Tibial artery (tissue), 4 donors: ENCODE results near the gene LRRC72.

Experiments
- DNase-seq, 2 donors: peaks; one replicate each; pipeline ENCODE4 v3.0.0-alpha.2; 2019
- H3K27ac ChIP-seq, 2 donors: fragments of 200-600 bp; sonication (generic) in 1 of 2; 1 replicate in 1 of 2; 2 replicates in 1 of 2; pipeline ENCODE4 v1.5.1; 2018 to 2019; ENCODE audit warnings: mild to moderate bottlenecking in 1 of 2
- H3K27me3 ChIP-seq, 2 donors: fragments of 200-600 bp; sonication (generic) in 1 of 2; one replicate each; pipeline versions ENCODE4 v1.5.1 to v1.6.0; 2016 to 2019
- H3K36me3 ChIP-seq, 3 donors: fragments of 200-600 bp; sonication (generic) in 2 of 3; one replicate each; pipeline ENCODE4 v1.5.1; 2016 to 2019; ENCODE audit warnings: mild to moderate bottlenecking in 2 of 3
- H3K4me1 ChIP-seq, 4 donors: fragments of 200-600 bp; sonication (generic) in 2 of 4; 1 replicate in 3 of 4; 2 replicates in 1 of 4; pipeline ENCODE4 v1.5.1; 2016 to 2019
- H3K4me3 ChIP-seq, 2 donors: fragments of 200-600 bp; sonication (generic) in 1 of 2; 1 replicate in 1 of 2; 2 replicates in 1 of 2; pipeline ENCODE4 v1.5.1; 2018 to 2019; ENCODE audit warnings: mild to moderate bottlenecking in 2 of 2
- H3K9me3 ChIP-seq, 3 donors: fragments of 200-600 bp; sonication (generic) in 1 of 3; one replicate each; pipeline ENCODE4 v1.5.1; 2016 to 2019
- intact Hi-C: fragments of 100-400 bp; cut with DNase I; formaldehyde crosslinking; loops from one replicate; pipeline ENCODE4 v1.15.0; 2023; ENCODE audit warnings: low total_unique reads
- TF ChIP-seq, protein P1 (sequence below), 2 experiments: fragments of 200-600 bp in 1 of 2; fragments of 450-650 bp in 1 of 2; IDR thresholded peaks; one replicate each; pipeline ENCODE4 v1.5.1; 2017 to 2019; ENCODE audit warnings: antibody characterized with exemption in 2 of 2, mild to moderate bottlenecking in 1 of 2, moderate library complexity in 1 of 2

The LRRC72 gene

DNA sequence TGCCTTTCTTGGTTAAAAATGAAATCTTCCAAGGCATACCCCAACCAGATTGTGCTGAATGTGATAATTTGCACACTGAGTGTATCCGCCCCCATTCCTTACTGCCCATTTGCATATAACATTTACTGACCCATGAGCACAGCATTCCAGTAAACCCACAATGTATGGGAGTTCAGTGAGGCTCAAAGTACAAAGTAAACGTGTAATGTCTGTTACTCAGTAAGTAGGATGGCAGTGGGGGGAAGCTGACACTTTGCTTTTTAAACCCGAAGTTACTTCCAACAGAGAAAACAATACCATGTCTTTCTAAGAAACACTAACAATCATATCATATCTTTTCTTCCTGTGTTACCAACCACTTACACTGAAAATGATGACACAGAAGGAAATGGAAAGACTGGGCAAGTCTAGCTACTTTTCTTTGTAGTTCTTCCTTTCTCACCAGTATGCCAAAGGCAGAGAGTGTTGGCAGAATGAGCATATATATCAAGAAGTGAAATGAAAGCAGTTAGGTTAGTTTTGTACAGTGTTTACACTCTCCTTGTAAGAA lies 34.0 kb upstream of the LRRC72 start:
- no peaks in the 10 kb centered on the region for H3K9me3 ChIP-seq
- H3K4me1 ChIP-seq = no peaks in the 10 kb centered on the region
- DNase-seq = no peak
- H3K27ac ChIP-seq = no peak overlapping the region
- H3K36me3 ChIP-seq = no peaks in the 10 kb centered on the region
- TF ChIP-seq, protein P1, sequence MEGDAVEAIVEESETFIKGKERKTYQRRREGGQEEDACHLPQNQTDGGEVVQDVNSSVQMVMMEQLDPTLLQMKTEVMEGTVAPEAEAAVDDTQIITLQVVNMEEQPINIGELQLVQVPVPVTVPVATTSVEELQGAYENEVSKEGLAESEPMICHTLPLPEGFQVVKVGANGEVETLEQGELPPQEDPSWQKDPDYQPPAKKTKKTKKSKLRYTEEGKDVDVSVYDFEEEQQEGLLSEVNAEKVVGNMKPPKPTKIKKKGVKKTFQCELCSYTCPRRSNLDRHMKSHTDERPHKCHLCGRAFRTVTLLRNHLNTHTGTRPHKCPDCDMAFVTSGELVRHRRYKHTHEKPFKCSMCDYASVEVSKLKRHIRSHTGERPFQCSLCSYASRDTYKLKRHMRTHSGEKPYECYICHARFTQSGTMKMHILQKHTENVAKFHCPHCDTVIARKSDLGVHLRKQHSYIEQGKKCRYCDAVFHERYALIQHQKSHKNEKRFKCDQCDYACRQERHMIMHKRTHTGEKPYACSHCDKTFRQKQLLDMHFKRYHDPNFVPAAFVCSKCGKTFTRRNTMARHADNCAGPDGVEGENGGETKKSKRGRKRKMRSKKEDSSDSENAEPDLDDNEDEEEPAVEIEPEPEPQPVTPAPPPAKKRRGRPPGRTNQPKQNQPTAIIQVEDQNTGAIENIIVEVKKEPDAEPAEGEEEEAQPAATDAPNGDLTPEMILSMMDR (IDR thresholded peaks at IDR 0.05) = no peak
- intact Hi-C loops = no loop called here
- H3K4me3 ChIP-seq = no peak overlapping the region
- no peaks in the 10 kb centered on the region for H3K27me3 ChIP-seq

DNA sequence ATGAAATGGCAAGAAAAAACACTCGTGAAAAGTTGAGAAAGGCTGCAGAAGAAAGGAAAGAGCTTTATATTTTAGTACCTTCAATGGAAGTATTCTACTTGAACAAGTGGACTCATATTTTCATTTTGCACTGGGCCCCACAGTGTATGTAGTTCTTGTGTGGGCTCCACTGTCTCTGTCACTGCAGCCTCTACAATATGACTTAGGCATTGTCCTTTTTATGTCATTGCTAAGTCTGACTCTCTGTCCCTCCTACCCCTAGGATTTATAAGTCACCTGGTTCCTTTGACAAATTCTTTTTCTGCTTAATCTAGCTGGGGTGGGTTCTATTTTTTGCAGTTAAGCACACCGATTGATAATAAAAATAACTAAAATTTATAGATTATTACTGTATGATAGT lies 33.4 kb upstream of the LRRC72 start:
- no peak for DNase-seq
- Histone ChIP-seq H3K27me3 (no peaks in the 10 kb centered on the region), H3K36me3 (no peaks in the 10 kb centered on the region), H3K9me3 (no peaks in the 10 kb centered on the region), H3K4me3 (no peak overlapping the region), H3K4me1 (no peaks in the 10 kb centered on the region), H3K27ac (no peak overlapping the region)
- TF ChIP-seq, protein P1 (IDR thresholded peaks at IDR 0.05) = no peak
- intact Hi-C loops = no loop called here

DNA sequence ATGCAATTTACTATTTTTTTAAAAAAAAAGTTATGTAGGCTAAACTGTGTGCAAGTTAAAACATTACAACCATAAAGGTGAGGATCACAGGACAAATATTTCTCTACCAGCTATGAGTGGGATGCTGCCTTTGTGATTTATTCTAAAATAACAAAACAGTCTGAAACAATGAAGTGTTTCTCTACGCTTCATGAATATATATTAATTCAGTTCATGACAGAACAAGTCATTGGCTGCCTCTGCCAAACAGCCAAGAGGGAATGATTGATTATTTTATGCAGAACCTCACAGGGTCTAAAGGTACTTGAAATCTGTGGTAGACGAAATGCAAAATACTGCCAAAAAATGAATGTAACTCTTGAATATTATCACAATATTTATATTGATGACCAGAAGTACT lies 32.1 kb upstream of the LRRC72 start:
- Histone ChIP-seq H3K27ac (no peak overlapping the region), H3K36me3 (no peaks in the 10 kb centered on the region), H3K27me3 (no peaks in the 10 kb centered on the region), H3K9me3 (no peaks in the 10 kb centered on the region), H3K4me3 (no peak overlapping the region), H3K4me1 (no peaks in the 10 kb centered on the region)
- intact Hi-C loops = no loop called here
- TF ChIP-seq, protein P1 (IDR thresholded peaks at IDR 0.05) = no peak
- DNase-seq = no peak

DNA sequence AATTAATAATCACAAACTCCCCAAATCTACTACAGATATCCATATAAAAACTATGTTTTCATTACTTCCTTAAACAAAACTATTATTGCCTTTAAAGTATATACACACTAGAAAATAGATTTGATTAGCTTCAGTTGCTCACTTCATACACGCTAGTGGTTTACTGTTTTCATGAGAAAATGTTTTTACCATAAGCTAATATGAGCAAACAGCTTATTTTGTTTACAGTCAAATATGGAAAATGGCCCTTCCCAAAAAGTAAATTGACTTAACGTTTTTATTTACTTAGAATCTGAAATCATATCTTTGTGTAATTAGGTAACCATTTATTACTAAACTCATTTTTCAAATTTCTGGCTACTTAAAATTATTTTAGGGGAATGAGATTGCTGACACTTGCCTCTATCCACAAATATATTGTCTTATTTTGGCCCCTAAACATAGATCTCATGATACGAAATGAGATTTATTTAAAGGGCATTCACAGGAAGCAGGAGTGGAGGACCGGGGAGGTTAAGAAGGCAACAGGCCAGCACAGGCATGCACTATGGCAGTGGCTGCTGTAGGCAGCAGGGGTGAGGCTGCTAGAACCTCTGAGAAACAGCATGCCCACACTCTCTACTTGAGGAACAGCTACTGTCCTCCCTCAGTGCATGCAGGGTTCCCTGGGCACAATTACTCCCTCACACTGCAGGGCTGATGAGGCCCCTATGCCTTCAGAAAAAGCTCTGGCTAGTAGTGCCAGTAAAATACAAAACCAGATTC lies 31.5 kb upstream of the LRRC72 start:
- intact Hi-C loops = no loop called here
- no peak overlapping the region for H3K27ac ChIP-seq
- H3K27me3 ChIP-seq = no peaks in the 10 kb centered on the region
- H3K4me1 ChIP-seq = no peaks in the 10 kb centered on the region
- H3K4me3 ChIP-seq = no peak overlapping the region
- H3K36me3 ChIP-seq = no peaks in the 10 kb centered on the region
- DNase-seq = no peak
- H3K9me3 ChIP-seq = no peaks in the 10 kb centered on the region
- TF ChIP-seq, protein P1 (IDR thresholded peaks at IDR 0.05) = no peak

DNA sequence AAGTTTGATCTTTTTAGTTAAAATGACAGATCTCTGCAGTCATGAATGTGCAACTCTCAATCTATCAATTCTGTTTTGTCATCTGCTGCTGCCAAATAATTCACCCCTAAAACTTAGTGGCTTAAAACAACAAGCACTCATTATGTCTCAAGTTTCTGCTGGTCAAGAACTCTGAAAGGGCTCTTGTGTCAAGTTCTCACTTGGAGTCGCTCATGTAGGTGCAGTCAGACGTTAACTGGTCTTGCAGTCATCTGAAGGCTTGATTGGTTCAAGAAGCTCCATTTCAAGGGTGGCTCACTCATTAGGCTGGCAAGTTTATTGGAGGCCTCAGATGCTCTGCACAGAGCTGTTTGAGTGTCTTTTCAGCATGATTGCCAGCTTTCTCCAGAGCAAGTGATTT lies 28.5 kb upstream of the LRRC72 start:
- TF ChIP-seq, protein P1 (IDR thresholded peaks at IDR 0.05) = no peak
- intact Hi-C loops = no loop called here
- H3K4me1 ChIP-seq = no peaks in the 10 kb centered on the region
- no peak overlapping the region for H3K27ac ChIP-seq
- no peaks in the 10 kb centered on the region for H3K36me3 ChIP-seq
- no peak overlapping the region for H3K4me3 ChIP-seq
- no peaks in the 10 kb centered on the region for H3K9me3 ChIP-seq
- no peak for DNase-seq
- H3K27me3 ChIP-seq = no peaks in the 10 kb centered on the region
